K562 (cell line): ENCODE measurements around the gene COL9A3. TPM values are rescaled to one million over a fixed set of nuclear protein-coding genes. Genes with fewer than 3 reads are reported as not detected.

ENCODE experiments used
- ARID2 ChIP-seq: fragments of 450-650 bp; IDR thresholded peaks from 2 replicates; pipeline ENCODE4 v1.6.1; 2017; ENCODE audit warnings: antibody characterized with exemption, mild to moderate bottlenecking
- CEBPB ChIP-seq: fragments of 450-650 bp; IDR thresholded peaks from 2 replicates; pipeline ENCODE4 v1.6.1; 2016; ENCODE audit warnings: missing genetic modification characterization, missing compliant biosample characterization
- DDX20 ChIP-seq: fragments of 450-650 bp; IDR thresholded peaks from 2 replicates; pipeline ENCODE4 v1.6.1; 2016; ENCODE audit warnings: missing genetic modification characterization, low read depth, mild to moderate bottlenecking, missing compliant biosample characterization, moderate library complexity
- FOSL1 ChIP-seq: fragments of 200-800 bp; sonication (Bioruptor generic); conservative IDR thresholded peaks from 2 replicates; pipeline ENCODE4 v1.6.1; 2016; ENCODE audit warnings: missing genetic modification characterization, missing compliant biosample characterization
- HEY1 ChIP-seq: fragments of 250-450 bp; sonication (Bioruptor Pico); IDR thresholded peaks from 2 replicates; pipeline ENCODE4 v1.5.0; 2020; ENCODE audit warnings: mild to moderate bottlenecking, moderate library complexity, borderline replicate concordance
- NR4A1 ChIP-seq, 2 experiments: fragments of 250-450 bp in 1 of 2; fragments of 450-650 bp in 1 of 2; sonication (Bioruptor Pico) in 1 of 2; IDR thresholded peaks; 2 replicates each; pipeline versions ENCODE4 v1.4.0 to v1.6.1; 2016 to 2020; ENCODE audit warnings: mild to moderate bottlenecking in 2 of 2, missing compliant biosample characterization in 1 of 2, missing genetic modification characterization in 1 of 2, moderate library complexity in 1 of 2
- RUNX1 ChIP-seq: sonication (generic); IDR thresholded peaks from 2 replicates; pipeline ENCODE4 v1.6.1; 2016; ENCODE audit warnings: antibody characterized with exemption, low read depth
- STAG1 ChIP-seq: sonication (generic); formaldehyde crosslinking; IDR thresholded peaks from 2 replicates; pipeline ENCODE4 v1.5.0; 2020; ENCODE audit warnings: missing genetic modification reagents, borderline replicate concordance
- SUPT5H ChIP-seq: fragments of 450-650 bp; IDR thresholded peaks from 2 replicates; pipeline ENCODE4 v1.6.1; 2016
- TEAD1 ChIP-seq, 2 experiments: fragments of 450-650 bp in 1 of 2; sonication (generic) in 1 of 2; formaldehyde crosslinking; IDR thresholded peaks; 2 replicates each; pipeline versions ENCODE4 v1.4.0 to v1.8.0; 2020 to 2022; ENCODE audit warnings: mild to moderate bottlenecking in 2 of 2, missing genetic modification reagents in 1 of 2
- YY1 ChIP-seq, 3 experiments: IDR thresholded peaks; 2 replicates each; pipeline ENCODE4 v1.6.1; 2011; ENCODE audit warnings: low read length in 2 of 3, mild to moderate bottlenecking in 2 of 3, moderate library complexity in 2 of 3, borderline replicate concordance in 1 of 3, control low read depth in 1 of 3, low read depth in 1 of 3; ENCODE audit not compliant: insufficient read depth in 3 of 3, insufficient replicate concordance in 2 of 3, control insufficient read depth in 1 of 3, insufficient read length in 1 of 3; ENCODE audit errors: extremely low read depth in 1 of 3
- ZNF175 ChIP-seq: fragments of 200-800 bp; sonication (Bioruptor generic); IDR thresholded peaks from 2 replicates; pipeline ENCODE4 v1.6.1; 2016; ENCODE audit warnings: low read depth, mild to moderate bottlenecking, missing genetic modification characterization, missing compliant biosample characterization
- ZNF197 ChIP-seq: fragments of 200-800 bp; sonication (Bioruptor generic); IDR thresholded peaks from 2 replicates; pipeline ENCODE4 v1.6.1; 2016; ENCODE audit warnings: low read depth, missing genetic modification characterization, missing compliant biosample characterization
- ZNF586 ChIP-seq: fragments of 450-650 bp; formaldehyde crosslinking; conservative IDR thresholded peaks from 2 replicates; pipeline ENCODE4 v1.4.0; 2020; ENCODE audit warnings: mild to moderate bottlenecking, moderate library complexity
- polyA plus RNA-seq, 8 experiments: library from polyadenylated mRNA; depleted of rRNA in 4 of 8; stranded (reverse) in 5 of 8; unstranded in 3 of 8; fragments of >200 nt; fragmentation: Nextera tagmentation in 2 of 8; fragmentation: Illumina TruSeq in 1 of 8; extraction: Ambion mirVana in 2 of 8; extraction: Trizol in 1 of 8; gene quantifications; 2 replicates each; pipeline versions ENCODE4 v1.2.1 to v1.2.3, GENCODE V29; 2011 to 2014; ENCODE audit warnings: inconsistent platforms in 1 of 8, missing spikeins in 1 of 8
- total RNA-seq, 7 experiments: library from RNA; depleted of rRNA in 6 of 7; stranded (reverse); fragments of >200 nt in 6 of 7; fragmentation: Illumina TruSeq in 2 of 7; extraction: Trizol in 2 of 7; gene quantifications; 2 replicates each; pipeline versions ENCODE4 v1.2.1 to v1.2.3, GENCODE V29; 2011 to 2021; ENCODE audit warnings: low replicate concordance in 1 of 7
- TF ChIP-seq, protein P1 (sequence below): fragments of 450-650 bp; conservative IDR thresholded peaks from 2 replicates; pipeline ENCODE4 v1.6.1; 2016; ENCODE audit warnings: missing genetic modification characterization, low read depth, mild to moderate bottlenecking, missing compliant biosample characterization, moderate library complexity
- TF ChIP-seq, protein P2 (sequence below): fragments of 450-650 bp; formaldehyde crosslinking; IDR thresholded peaks from 2 replicates; pipeline ENCODE4 v1.4.0; 2020; ENCODE audit warnings: mild to moderate bottlenecking, mixed read lengths
- TF ChIP-seq, protein P3 (sequence below): fragments of 250-450 bp; sonication (Bioruptor Pico); IDR thresholded peaks from 2 replicates; pipeline ENCODE4 v1.5.0; 2020; ENCODE audit warnings: mild to moderate bottlenecking
- TF ChIP-seq, protein P4 (sequence below): fragments of 250-450 bp; sonication (Bioruptor Pico); IDR thresholded peaks from 2 replicates; pipeline ENCODE4 v1.8.0; 2022; ENCODE audit warnings: moderate library complexity, mild to moderate bottlenecking, inconsistent platforms

The COL9A3 gene
- total and polyA plus RNA-seq, 9 of the 15 experiments (the other 6 are each of a cell fraction or from before 2014, with no cell fraction given): 0.14 to 3.6 (median 0.88) TPM; not detected in 1

DNA sequence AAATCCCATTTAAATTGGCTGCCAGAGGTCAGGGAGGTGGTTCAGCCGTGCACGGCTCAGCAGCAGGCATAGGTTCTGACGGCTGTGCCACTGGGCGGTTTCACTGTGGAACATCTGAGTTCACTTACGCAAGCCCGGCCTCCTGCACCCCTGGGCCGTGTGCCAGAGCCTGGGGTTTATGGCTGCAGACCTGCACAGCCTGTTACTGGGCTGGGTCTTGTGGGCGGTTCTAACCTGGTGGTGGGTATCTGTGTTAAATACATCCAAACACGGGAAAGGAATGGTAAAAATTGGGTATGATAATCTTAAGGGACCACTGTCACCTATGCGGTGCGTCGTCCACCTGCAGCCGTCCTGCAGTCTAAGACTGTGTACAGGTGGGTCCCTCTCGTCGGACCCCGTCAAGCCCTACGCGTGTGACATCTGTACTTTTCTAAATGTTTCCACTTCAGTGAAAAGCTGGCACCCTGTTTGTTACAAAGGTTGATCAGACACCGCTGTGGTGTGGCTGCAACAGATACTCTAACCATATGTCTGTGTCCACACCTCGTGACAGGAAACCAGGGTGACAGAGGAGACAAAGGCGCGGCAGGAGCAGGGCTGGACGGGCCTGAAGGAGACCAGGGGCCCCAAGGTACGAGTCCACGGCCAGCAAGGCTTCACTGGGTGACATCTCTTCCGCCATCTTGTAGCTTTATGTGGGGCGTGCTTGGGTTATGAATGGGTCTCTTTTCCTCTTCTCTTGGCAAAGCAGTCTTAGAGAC is 21.5 kb downstream of the COL9A3 start (continued):
- TF ChIP-seq NR4A1 (CRISPR knock-in tag; IDR thresholded peaks at IDR 0.05): no peak
- TF ChIP-seq NR4A1 (tag; IDR thresholded peaks at IDR 0.05): peak; percentile 68; the same call in 1 of the 2 replicates
- peak in 1 of 3 experiments; percentile 7 for TF ChIP-seq YY1 (IDR thresholded peaks at IDR 0.05; ENCODE audit: borderline replicate concordance in 1 of 3, control insufficient read depth in 1 of 3, extremely low read depth in 1 of 3, insufficient read depth in 3 of 3, insufficient read length in 1 of 3, insufficient replicate concordance in 2 of 3, low read depth in 1 of 3, low read length in 2 of 3)
- TF ChIP-seq ZNF175 (CRISPR knock-in tag): peak; percentile 81
- TF ChIP-seq, protein P1, sequence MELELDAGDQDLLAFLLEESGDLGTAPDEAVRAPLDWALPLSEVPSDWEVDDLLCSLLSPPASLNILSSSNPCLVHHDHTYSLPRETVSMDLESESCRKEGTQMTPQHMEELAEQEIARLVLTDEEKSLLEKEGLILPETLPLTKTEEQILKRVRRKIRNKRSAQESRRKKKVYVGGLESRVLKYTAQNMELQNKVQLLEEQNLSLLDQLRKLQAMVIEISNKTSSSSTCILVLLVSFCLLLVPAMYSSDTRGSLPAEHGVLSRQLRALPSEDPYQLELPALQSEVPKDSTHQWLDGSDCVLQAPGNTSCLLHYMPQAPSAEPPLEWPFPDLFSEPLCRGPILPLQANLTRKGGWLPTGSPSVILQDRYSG (tag): 0 out of 2 replicates have a peak, but pooled peaks have one; percentile 51
- TF ChIP-seq ARID2: no peak
- TF ChIP-seq ZNF197 (CRISPR knock-in tag): peak; percentile 48; the same call in 1 of the 2 replicates
- TF ChIP-seq FOSL1 (tag): no peak
- TF ChIP-seq TEAD1 (CRISPR knock-in tag; IDR thresholded peaks at IDR 0.05): 0 out of 4 replicates have a peak, but pooled peaks of 1 of the 2 experiments have one; percentile 49
- TF ChIP-seq, protein P2, sequence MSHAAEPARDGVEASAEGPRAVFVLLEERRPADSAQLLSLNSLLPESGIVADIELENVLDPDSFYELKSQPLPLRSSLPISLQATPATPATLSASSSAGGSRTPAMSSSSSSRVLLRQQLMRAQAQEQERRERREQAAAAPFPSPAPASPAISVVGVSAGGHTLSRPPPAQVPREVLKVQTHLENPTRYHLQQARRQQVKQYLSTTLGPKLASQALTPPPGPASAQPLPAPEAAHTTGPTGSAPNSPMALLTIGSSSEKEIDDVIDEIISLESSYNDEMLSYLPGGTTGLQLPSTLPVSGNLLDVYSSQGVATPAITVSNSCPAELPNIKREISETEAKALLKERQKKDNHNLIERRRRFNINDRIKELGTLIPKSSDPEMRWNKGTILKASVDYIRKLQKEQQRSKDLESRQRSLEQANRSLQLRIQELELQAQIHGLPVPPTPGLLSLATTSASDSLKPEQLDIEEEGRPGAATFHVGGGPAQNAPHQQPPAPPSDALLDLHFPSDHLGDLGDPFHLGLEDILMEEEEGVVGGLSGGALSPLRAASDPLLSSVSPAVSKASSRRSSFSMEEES (CRISPR knock-in tag): peak; percentile 71
- no peak for TF ChIP-seq DDX20 (tag)
- TF ChIP-seq CEBPB: peak; percentile 82
- TF ChIP-seq, protein P3, sequence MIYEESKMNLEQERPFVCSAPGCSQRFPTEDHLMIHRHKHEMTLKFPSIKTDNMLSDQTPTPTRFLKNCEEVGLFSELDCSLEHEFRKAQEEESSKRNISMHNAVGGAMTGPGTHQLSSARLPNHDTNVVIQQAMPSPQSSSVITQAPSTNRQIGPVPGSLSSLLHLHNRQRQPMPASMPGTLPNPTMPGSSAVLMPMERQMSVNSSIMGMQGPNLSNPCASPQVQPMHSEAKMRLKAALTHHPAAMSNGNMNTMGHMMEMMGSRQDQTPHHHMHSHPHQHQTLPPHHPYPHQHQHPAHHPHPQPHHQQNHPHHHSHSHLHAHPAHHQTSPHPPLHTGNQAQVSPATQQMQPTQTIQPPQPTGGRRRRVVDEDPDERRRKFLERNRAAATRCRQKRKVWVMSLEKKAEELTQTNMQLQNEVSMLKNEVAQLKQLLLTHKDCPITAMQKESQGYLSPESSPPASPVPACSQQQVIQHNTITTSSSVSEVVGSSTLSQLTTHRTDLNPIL (CRISPR knock-in tag): no peak
- TF ChIP-seq STAG1 (CRISPR knock-in tag): no peak
- no peak for TF ChIP-seq HEY1 (CRISPR knock-in tag)
- TF ChIP-seq SUPT5H: no peak
- TF ChIP-seq RUNX1: no peak
- TF ChIP-seq, protein P4, sequence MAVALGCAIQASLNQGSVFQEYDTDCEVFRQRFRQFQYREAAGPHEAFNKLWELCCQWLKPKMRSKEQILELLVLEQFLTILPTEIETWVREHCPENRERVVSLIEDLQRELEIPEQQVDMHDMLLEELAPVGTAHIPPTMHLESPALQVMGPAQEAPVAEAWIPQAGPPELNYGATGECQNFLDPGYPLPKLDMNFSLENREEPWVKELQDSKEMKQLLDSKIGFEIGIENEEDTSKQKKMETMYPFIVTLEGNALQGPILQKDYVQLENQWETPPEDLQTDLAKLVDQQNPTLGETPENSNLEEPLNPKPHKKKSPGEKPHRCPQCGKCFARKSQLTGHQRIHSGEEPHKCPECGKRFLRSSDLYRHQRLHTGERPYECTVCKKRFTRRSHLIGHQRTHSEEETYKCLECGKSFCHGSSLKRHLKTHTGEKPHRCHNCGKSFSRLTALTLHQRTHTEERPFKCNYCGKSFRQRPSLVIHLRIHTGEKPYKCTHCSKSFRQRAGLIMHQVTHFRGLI: peak; percentile 75
- no peak for TF ChIP-seq ZNF586 (CRISPR knock-in tag)
